NCI-H2029 (cell line): ENCODE measurements around the gene DIS3L.
"Not testable (repeated sequence)": the region's sequence is repeated elsewhere in the genome, so short reads cannot be mapped to it uniquely, and the experiment has no call there.

Experiments
- DNase-seq: peaks from one replicate; lab custom pipeline; 2025; lab: John Stamatoyannopoulos, UW

The DIS3L gene

GRCh38 chr15:66293419-66294156 is at the start of gene DIS3L:
Gene DIS3L (plus strand): TSS chr15:66293568. CDS start chr15:66293597, 29 bp downstream.
- DNase-seq: no peak

GRCh38 chr15:66245832-66246231 is 47.5 kb upstream of the DIS3L start:
- DNase-seq: not testable (repeated sequence)

- no peak for DNase-seq
Measured at GRCh38 chr15:66246937-66247336, 46.4 kb upstream of the DIS3L start.

- DNase-seq: peak; percentile 34
Measured at GRCh38 chr15:66249605-66250174, 43.7 kb upstream of the DIS3L start.

GRCh38 chr15:66251065-66251789 is 42.1 kb upstream of the DIS3L start:
- DNase-seq: no peak

- DNase-seq: no peak
Measured at GRCh38 chr15:66251790-66252684, 41.3 kb upstream of the DIS3L start.

- no peak for DNase-seq
Measured at GRCh38 chr15:66252685-66253417, 40.5 kb upstream of the DIS3L start.

- DNase-seq: no peak
Measured at GRCh38 chr15:66253418-66254088, 39.8 kb upstream of the DIS3L start, which contains the start of gene MEGF11. Gene MEGF11 (minus strand): TSS chr15:66253750. CDS start chr15:66128403, 125,347 bp downstream.

- no peak for DNase-seq
Measured at GRCh38 chr15:66254089-66254950, 39.0 kb upstream of the DIS3L start.

GRCh38 chr15:66254951-66255676 is 38.3 kb upstream of the DIS3L start:
- DNase-seq: no peak

- no peak for DNase-seq
Measured at GRCh38 chr15:66256692-66257091, 36.7 kb upstream of the DIS3L start.

- no peak for DNase-seq
Measured at GRCh38 chr15:66261056-66261455, 32.3 kb upstream of the DIS3L start.

GRCh38 chr15:66262837-66263236 is 30.5 kb upstream of the DIS3L start:
- DNase-seq: not testable (repeated sequence)

GRCh38 chr15:66264859-66265513 is 28.4 kb upstream of the DIS3L start:
- DNase-seq: no peak

GRCh38 chr15:66269326-66270090 is 23.9 kb upstream of the DIS3L start:
- DNase-seq: no peak

- no peak for DNase-seq
Measured at GRCh38 chr15:66270932-66271331, 22.4 kb upstream of the DIS3L start.

GRCh38 chr15:66275352-66275751 is 18.0 kb upstream of the DIS3L start:
- DNase-seq: no peak

GRCh38 chr15:66276546-66276945 is 16.8 kb upstream of the DIS3L start:
- no peak for DNase-seq
